ENCODE data around the gene IWS1. TPM values are rescaled to one million over a fixed set of nuclear protein-coding genes. Genes with fewer than 3 reads are reported as not detected.

The IWS1 gene
- total RNA-seq, 1 experiment from 2014 or later = 70.5 TPM

- no peaks in the 10 kb centered on the region for H3K9me3 Mint-ChIP-seq
These were observed 48.4 kb upstream of the IWS1 start for GRCh38 chr2:127574656-127575055.

More at GRCh38 chr2:127574656-127575055, 48.4 kb upstream of the IWS1 start:
- H3K4me3 Mint-ChIP-seq = no peak overlapping the region
- no peaks in the 10 kb centered on the region for H3K4me1 Mint-ChIP-seq
- no peak overlapping the region for H3K27ac Mint-ChIP-seq
- ChIA-PET CTCF (no interaction called here), POLR2A (interaction anchor here (0.5 kb wide), 1 partner anchor 232 kb away, joined by 3 read pairs; no protein-coding TSS in a partner anchor)
- TF ChIP-seq, protein P1, sequence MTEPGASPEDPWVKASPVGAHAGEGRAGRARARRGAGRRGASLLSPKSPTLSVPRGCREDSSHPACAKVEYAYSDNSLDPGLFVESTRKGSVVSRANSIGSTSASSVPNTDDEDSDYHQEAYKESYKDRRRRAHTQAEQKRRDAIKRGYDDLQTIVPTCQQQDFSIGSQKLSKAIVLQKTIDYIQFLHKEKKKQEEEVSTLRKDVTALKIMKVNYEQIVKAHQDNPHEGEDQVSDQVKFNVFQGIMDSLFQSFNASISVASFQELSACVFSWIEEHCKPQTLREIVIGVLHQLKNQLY (CRISPR knock-in tag; IDR thresholded peaks at IDR 0.05) = no peak
- TF ChIP-seq ATF3 (CRISPR knock-in tag; conservative IDR thresholded peaks at IDR 0.05) (no peak), JAZF1 (CRISPR knock-in tag; IDR thresholded peaks at IDR 0.05) (no peak), USF2 (CRISPR knock-in tag; IDR thresholded peaks at IDR 0.05) (no peak), MAX (CRISPR knock-in tag; IDR thresholded peaks at IDR 0.05) (no peak), SMAD3 (CRISPR knock-in tag; IDR thresholded peaks at IDR 0.05; ENCODE audit: borderline replicate concordance) (no peak), EMX1 (CRISPR knock-in tag; IDR thresholded peaks at IDR 0.05) (no peak), ATF2 (CRISPR knock-in tag; IDR thresholded peaks at IDR 0.05; ENCODE audit: borderline replicate concordance, low read depth) (no peak), ZNF263 (CRISPR knock-in tag; IDR thresholded peaks at IDR 0.05; ENCODE audit: low read depth) (no peak), IRF2 (CRISPR knock-in tag; IDR thresholded peaks at IDR 0.05; ENCODE audit: borderline replicate concordance, low read depth) (no peak), GABPB1 (CRISPR knock-in tag; IDR thresholded peaks at IDR 0.05) (no peak), ZNF219 (CRISPR knock-in tag; IDR thresholded peaks at IDR 0.05; ENCODE audit: borderline replicate concordance) (no peak), NR2C2 (CRISPR knock-in tag; IDR thresholded peaks at IDR 0.05) (no peak), ATF6 (CRISPR knock-in tag; IDR thresholded peaks at IDR 0.05) (no peak), HMGA2 (CRISPR knock-in tag; IDR thresholded peaks at IDR 0.05) (no peak)
- TF ChIP-seq, protein P2, sequence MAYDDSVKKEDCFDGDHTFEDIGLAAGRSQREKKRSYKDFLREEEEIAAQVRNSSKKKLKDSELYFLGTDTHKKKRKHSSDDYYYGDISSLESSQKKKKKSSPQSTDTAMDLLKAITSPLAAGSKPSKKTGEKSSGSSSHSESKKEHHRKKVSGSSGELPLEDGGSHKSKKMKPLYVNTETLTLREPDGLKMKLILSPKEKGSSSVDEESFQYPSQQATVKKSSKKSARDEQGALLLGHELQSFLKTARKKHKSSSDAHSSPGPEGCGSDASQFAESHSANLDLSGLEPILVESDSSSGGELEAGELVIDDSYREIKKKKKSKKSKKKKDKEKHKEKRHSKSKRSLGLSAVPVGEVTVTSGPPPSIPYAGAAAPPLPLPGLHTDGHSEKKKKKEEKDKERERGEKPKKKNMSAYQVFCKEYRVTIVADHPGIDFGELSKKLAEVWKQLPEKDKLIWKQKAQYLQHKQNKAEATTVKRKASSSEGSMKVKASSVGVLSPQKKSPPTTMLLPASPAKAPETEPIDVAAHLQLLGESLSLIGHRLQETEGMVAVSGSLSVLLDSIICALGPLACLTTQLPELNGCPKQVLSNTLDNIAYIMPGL (CRISPR knock-in tag; IDR thresholded peaks at IDR 0.05) = no peak
- TF ChIP-seq, protein P3, sequence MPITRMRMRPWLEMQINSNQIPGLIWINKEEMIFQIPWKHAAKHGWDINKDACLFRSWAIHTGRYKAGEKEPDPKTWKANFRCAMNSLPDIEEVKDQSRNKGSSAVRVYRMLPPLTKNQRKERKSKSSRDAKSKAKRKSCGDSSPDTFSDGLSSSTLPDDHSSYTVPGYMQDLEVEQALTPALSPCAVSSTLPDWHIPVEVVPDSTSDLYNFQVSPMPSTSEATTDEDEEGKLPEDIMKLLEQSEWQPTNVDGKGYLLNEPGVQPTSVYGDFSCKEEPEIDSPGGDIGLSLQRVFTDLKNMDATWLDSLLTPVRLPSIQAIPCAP (CRISPR knock-in tag; IDR thresholded peaks at IDR 0.05) = no peak
- no peaks in the 10 kb centered on the region for H3K36me3 Mint-ChIP-seq
- DNase-seq (ENCODE audit: low spot score) (no peak), ATAC-seq (no peak)
- no peaks in the 10 kb centered on the region; the same call in 1 of the 2 replicates for H3K27me3 Mint-ChIP-seq (ENCODE audit: low read depth)
